Measurements from ENCODE around the gene GGT7. TPM values are rescaled to one million over a fixed set of nuclear protein-coding genes. Genes with fewer than 3 reads are reported as not detected.

The GGT7 gene
- total RNA-seq, 1 donor from 2014 or later, result 23.7 TPM

- no peaks in the 10 kb centered on the region for H3K4me1 Mint-ChIP-seq (ENCODE audit: low read depth)
- H3K4me3 Mint-ChIP-seq (ENCODE audit: unreplicated experiment), result no peak overlapping the region
- DNase-seq (ENCODE audit: low spot score), result no peak
- no peaks in the 10 kb centered on the region for H3K9me3 Mint-ChIP-seq (ENCODE audit: low read depth)
- TF ChIP-seq CTCF (IDR thresholded peaks at IDR 0.05), result no peak
- no peak overlapping the region for H3K27ac Mint-ChIP-seq (ENCODE audit: unreplicated experiment)
- peaks cover 20% of the 10 kb centered on the region for H3K36me3 Mint-ChIP-seq (ENCODE audit: low read depth)
- H3K27me3 Mint-ChIP-seq (ENCODE audit: low read depth), result no peaks in the 10 kb centered on the region
These were observed 20.4 kb downstream of the GGT7 start for GRCh38 chr20:34852298-34852697.

GRCh38 chr20:34850969-34851368 is 21.7 kb downstream of the GGT7 start:
- Mint-ChIP-seq H3K4me3 (ENCODE audit: unreplicated experiment) (no peak overlapping the region), H3K9me3 (ENCODE audit: low read depth) (no peaks in the 10 kb centered on the region), H3K27me3 (ENCODE audit: low read depth) (no peaks in the 10 kb centered on the region), H3K27ac (ENCODE audit: unreplicated experiment) (no peak overlapping the region), H3K36me3 (ENCODE audit: low read depth) (peaks cover 17% of the 10 kb centered on the region), H3K4me1 (ENCODE audit: low read depth) (no peaks in the 10 kb centered on the region)
- DNase-seq (ENCODE audit: low spot score), result no peak
- TF ChIP-seq CTCF (IDR thresholded peaks at IDR 0.05), result no peak

- Mint-ChIP-seq H3K4me3 (ENCODE audit: unreplicated experiment) (no peak overlapping the region), H3K27me3 (ENCODE audit: low read depth) (no peaks in the 10 kb centered on the region), H3K4me1 (ENCODE audit: low read depth) (no peaks in the 10 kb centered on the region), H3K36me3 (ENCODE audit: low read depth) (peaks cover 18% of the 10 kb centered on the region), H3K9me3 (ENCODE audit: low read depth) (no peaks in the 10 kb centered on the region), H3K27ac (ENCODE audit: unreplicated experiment) (no peak overlapping the region)
- DNase-seq (ENCODE audit: low spot score), result no peak
- TF ChIP-seq CTCF (IDR thresholded peaks at IDR 0.05), result no peak
These were observed 22.9 kb downstream of the GGT7 start for GRCh38 chr20:34849778-34850177.

- Mint-ChIP-seq H3K9me3 (ENCODE audit: low read depth) (no peaks in the 10 kb centered on the region), H3K27me3 (ENCODE audit: low read depth) (no peaks in the 10 kb centered on the region), H3K4me3 (ENCODE audit: unreplicated experiment) (no peak overlapping the region), H3K36me3 (ENCODE audit: low read depth) (peaks cover 18% of the 10 kb centered on the region), H3K27ac (ENCODE audit: unreplicated experiment) (no peak overlapping the region), H3K4me1 (ENCODE audit: low read depth) (no peaks in the 10 kb centered on the region)
- no peak for DNase-seq (ENCODE audit: low spot score)
- no peak for TF ChIP-seq CTCF (IDR thresholded peaks at IDR 0.05)
These were observed 24.1 kb downstream of the GGT7 start for GRCh38 chr20:34848597-34848996.

GRCh38 chr20:34843421-34843820 is 29.2 kb downstream of the GGT7 start:
- Mint-ChIP-seq H3K36me3 (ENCODE audit: low read depth) (peaks cover 7% of the 10 kb centered on the region), H3K27ac (ENCODE audit: unreplicated experiment) (no peak overlapping the region), H3K4me1 (ENCODE audit: low read depth) (no peaks in the 10 kb centered on the region), H3K27me3 (ENCODE audit: low read depth) (peaks cover 12% of the 10 kb centered on the region), H3K9me3 (ENCODE audit: low read depth) (no peaks in the 10 kb centered on the region), H3K4me3 (ENCODE audit: unreplicated experiment) (no peak overlapping the region)
- no peak for DNase-seq (ENCODE audit: low spot score)
- TF ChIP-seq CTCF (IDR thresholded peaks at IDR 0.05), result no peak
